Retina (tissue), 1 donor: Measurements from ENCODE around the gene ARHGEF12.

Source experiments
- DNase-seq: peaks from one replicate; pipeline ENCODE4 v3.0.0-alpha.2; 2016

The ARHGEF12 gene, protein sequence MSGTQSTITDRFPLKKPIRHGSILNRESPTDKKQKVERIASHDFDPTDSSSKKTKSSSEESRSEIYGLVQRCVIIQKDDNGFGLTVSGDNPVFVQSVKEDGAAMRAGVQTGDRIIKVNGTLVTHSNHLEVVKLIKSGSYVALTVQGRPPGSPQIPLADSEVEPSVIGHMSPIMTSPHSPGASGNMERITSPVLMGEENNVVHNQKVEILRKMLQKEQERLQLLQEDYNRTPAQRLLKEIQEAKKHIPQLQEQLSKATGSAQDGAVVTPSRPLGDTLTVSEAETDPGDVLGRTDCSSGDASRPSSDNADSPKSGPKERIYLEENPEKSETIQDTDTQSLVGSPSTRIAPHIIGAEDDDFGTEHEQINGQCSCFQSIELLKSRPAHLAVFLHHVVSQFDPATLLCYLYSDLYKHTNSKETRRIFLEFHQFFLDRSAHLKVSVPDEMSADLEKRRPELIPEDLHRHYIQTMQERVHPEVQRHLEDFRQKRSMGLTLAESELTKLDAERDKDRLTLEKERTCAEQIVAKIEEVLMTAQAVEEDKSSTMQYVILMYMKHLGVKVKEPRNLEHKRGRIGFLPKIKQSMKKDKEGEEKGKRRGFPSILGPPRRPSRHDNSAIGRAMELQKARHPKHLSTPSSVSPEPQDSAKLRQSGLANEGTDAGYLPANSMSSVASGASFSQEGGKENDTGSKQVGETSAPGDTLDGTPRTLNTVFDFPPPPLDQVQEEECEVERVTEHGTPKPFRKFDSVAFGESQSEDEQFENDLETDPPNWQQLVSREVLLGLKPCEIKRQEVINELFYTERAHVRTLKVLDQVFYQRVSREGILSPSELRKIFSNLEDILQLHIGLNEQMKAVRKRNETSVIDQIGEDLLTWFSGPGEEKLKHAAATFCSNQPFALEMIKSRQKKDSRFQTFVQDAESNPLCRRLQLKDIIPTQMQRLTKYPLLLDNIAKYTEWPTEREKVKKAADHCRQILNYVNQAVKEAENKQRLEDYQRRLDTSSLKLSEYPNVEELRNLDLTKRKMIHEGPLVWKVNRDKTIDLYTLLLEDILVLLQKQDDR (N-terminal part only)

DNA sequence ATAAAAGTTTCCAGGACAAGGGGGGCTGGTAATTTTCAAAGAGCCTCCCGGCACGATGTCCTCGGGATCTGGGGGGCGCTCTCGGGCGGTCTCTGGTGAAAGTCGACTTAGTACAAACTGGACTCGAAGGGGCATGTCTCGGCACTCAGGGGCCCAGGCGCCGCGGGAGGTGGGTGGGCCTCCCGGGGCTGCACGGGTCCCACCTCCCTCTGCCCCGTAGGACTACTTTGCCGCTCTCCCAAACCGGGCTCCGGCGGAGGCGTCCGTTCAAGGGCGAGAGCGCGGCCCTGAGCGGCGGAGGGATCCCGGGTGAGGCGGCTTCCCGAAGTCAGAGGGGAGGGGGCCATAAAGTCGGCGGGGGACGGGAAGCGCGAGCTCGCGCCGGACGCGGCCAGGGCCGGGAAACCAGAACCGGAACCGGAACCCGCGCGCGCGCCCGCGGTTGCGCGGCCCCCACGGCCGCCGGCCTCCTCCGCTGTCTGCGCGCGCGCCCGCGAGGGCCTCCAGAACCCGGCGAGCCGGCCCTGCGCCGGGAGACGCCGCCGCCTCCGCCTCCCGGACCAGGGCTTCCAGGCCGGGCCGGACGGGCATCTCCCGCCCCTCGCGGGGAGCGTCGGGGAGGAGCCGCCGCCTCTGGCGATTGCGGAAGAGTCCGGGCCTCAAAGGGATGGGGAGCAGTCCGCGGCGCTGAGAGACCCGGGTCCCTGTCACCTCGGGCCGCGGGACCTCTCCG, at the start of gene ARHGEF12:
Gene ARHGEF12 (plus strand): TSS at position 506 of the 733 bp plus-strand sequence. CDS start 831 bp downstream, outside the sequence.
- peak; percentile 97 for DNase-seq

- no peak for DNase-seq
These were observed 48.2 kb upstream of the ARHGEF12 start for GRCh38 chr11:120288021-120288420.

DNA sequence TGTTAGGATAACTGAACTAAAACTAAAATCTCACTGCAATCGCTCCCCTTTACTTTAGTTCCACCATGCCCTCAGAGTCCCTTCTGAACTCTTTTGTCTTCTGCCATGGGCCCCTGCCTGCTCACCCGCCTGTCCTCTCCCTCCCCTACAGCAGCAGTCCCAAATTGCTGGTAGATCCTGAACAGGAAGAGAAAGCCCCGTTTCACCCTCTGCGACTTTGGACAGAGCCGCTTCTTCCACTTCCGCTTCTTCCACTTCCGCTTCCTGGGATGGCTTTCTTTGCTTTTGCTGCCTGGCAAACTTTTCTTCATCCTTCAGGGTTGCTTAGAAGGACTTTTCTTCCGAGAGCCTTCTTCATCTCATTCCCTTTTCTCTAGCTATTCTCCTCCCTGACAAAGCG, 46.8 kb upstream of the ARHGEF12 start:
- no peak for DNase-seq

GRCh38 chr11:120290956-120291355, 45.3 kb upstream of the ARHGEF12 start:
- no peak for DNase-seq

DNA sequence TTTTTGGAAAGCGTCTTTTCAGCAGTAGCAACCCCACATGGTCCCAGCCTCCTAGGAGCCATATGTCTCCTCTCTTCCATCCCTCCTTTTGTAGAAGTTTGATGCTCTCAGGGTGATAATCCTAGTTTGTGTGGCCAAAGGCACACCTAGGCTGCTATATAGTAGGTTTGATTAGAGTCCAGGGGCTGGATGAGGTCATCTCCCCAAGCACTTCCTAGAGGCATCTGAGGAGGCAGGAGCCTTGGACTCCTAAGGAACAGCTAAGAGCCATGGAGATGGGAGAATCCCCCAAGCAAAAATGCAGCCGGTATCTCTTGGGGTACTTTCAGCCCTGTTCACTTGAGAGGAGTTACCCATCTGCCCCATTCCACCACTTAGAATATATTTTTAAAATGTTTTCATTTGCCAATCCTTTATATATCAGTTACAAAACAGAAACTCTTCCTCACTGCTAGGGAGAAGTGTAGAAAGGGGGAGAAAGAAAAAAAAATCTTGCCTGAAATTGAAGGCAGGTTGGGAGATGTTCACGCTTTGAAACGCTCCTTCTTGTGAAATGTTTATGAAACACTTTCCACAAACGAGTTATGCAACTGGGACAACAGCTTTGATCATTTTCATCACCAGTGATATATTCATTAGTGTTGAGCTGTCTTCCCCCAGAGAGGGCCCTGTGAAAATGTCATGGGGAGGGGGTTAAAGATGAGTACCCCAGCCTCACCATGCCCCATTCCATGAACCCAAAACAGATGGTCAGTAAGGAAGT, 43.0 kb upstream of the ARHGEF12 start:
- DNase-seq = no peak

GRCh38 chr11:120294096-120294495, 42.1 kb upstream of the ARHGEF12 start:
- DNase-seq = no peak

DNA sequence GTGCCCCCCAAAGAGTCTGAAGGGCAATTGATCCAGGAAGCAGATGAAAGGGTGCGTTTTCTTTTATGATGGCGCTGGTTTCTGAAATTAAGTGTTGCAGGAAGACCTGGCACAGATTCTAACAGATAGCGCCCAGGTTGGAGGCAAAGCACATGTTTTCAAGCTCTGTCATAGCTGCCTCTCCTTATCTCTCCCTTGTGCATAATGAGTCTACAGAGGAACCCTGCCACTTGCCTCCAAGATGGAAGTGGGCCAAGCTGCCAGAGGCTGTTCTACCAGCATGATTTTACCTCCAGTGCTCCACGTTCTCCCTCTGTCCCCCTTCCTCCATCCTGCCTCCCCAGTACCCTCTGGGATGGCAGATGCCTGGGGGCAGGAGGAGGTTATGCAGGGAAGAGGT, 41.1 kb upstream of the ARHGEF12 start:
- no peak for DNase-seq

DNA sequence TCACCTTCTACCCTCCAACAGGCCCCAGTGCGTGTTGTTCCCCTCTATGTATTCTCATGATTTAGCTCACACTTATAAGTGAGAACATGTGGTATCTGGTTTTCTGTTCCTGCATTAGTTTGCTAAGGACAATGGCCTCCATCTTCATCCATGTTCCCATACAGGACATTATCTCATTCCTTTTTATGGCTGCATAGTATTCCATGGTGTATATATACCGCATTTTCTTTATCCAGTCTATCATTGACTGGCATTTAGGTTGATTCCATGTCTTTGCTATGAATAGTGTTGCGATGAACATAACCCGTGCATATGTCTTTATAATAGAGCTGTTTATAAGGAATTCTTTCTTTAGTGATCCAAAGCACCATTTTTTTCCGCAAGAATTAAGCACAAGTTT, 39.7 kb upstream of the ARHGEF12 start:
- no peak for DNase-seq

DNA sequence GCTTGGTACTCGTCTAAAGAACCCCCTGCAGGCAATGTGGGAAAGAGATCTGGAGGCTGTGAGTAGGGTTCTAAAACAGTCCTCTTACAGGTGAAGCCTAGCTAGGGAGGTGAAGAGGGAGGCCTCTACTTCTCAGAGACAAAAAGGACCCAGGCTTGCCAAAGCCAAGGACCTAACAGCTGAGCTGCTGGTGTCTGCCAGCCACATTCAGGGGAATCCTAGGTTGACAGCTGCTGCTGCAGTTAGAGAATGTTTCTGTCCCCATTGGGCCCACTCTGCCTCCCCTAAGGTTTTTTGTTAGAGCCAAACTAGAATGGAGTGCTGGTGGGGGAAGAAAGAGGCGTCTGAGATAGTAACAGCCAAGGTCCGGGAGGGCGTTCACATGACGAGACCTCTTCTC, 37.8 kb upstream of the ARHGEF12 start:
- no peak for DNase-seq

DNA sequence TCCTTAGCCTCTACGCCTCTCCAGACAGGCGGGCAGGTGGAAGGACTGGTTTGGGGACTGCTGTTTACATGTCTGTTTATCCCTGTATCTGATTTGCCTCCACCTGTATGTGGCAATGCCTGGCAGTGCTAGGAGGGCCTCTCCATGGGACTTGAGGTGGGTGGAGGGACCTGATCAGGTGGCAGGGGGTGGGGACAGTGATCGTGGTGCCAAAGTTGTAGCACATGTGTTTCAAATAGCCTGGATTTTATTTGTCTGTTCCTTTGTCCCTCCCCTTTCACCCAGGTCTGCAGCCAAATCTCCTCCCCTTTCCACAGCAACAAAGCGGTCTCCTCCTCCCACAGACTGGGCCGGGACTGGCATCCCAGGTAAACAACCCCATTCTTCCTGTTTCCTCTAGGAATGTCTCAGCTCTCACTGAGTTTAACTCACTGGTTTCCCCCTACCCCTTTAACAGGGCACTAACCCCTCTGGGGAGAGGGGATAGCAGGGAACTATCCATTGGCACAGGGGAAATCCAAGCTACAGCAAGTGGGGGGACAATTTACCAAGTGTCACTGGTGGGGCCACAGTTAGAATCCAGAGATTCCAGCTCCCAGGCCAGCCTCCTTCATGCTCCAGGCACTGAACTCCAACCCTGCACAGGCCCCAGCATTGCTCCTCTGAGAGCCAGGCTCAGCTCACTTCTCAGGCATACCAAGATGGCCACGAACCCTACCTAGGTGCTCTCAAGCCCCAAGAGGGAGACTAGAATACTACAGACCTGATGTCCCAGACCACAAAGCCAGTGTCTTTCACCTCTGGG, 34.0 kb upstream of the ARHGEF12 start:
- DNase-seq = no peak

- peak; percentile 74 for DNase-seq
These were observed 33.1 kb upstream of the ARHGEF12 start for GRCh38 chr11:120303004-120303637.

- no peak for DNase-seq
These were observed 31.7 kb upstream of the ARHGEF12 start for GRCh38 chr11:120304526-120304925.

GRCh38 chr11:120305286-120305685, 30.9 kb upstream of the ARHGEF12 start:
- no peak for DNase-seq

GRCh38 chr11:120306519-120307242, 29.5 kb upstream of the ARHGEF12 start:
- no peak for DNase-seq

GRCh38 chr11:120307476-120307875, 28.7 kb upstream of the ARHGEF12 start:
- no peak for DNase-seq

DNA sequence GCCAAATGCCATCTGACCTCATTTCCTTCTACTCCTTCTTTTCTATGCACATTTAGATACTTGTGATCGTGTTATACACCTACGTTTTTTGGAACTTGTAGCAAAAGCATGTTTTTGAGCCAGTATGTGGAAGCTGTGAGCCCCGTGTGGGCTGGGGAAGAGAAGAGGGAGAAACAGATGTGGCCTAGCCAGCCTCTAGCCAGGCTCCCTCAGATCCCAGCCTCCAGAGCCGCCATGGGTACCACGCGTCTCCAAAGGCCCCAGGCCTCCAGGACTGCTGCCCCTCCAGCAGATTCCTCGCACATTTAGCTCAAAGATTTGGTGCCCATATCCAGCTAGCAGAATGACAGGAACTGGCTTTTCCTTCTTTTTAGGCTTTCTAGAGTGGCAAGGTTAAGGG, 28.1 kb upstream of the ARHGEF12 start:
- no peak for DNase-seq

DNA sequence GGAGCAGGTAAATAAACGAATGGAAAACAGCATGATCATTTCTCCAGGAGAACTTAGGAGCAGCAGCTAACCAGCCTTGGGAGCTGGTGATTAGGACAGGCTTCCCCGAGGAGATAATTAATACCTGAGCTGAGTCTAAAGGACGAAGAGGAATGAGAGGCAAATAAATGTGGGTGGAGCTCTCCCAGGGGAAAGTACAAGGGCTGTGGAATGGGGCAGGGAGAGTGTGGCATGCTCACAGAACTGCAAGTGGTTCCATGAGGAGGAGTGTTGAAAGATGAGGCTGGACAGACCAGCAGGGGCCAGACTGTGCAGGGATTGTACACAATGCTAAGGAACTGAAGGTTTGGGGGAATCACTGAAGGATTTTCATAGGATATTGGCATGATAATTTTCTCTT, 25.3 kb upstream of the ARHGEF12 start:
- DNase-seq = no peak

- no peak for DNase-seq
These were observed 21.4 kb upstream of the ARHGEF12 start for GRCh38 chr11:120314861-120315260.

GRCh38 chr11:120316880-120317688, 19.1 kb upstream of the ARHGEF12 start:
- no peak for DNase-seq
